Measurements from ENCODE around the gene NPTN.

The NPTN gene

GRCh38 chr15:73538123-73538522 is 95.1 kb downstream of the NPTN start:
- Histone ChIP-seq H3K36me3 (ENCODE audit: control insufficient read depth in 5 of 5, insufficient read depth in 5 of 5, low read length in 5 of 5) (no peaks in the 10 kb centered on the region), H3K27ac (ENCODE audit: low read depth, low read length) (no peak overlapping the region), H3K4me1 (ENCODE audit: control insufficient read depth in 5 of 5, insufficient read depth in 5 of 5, low read length in 5 of 5) (no peaks in the 10 kb centered on the region), H3K9ac (ENCODE audit: low read length in 5 of 5) (no peak overlapping the region), H3K9me3 (ENCODE audit: control insufficient read depth in 5 of 5, low read length in 5 of 5) (no peaks in the 10 kb centered on the region), H3K4me3 (ENCODE audit: low read depth in 1 of 5, low read length in 5 of 5) (no peak overlapping the region), H3K27me3 (ENCODE audit: control insufficient read depth in 5 of 5, insufficient read depth in 4 of 5, low read length in 5 of 5) (no peaks in the 10 kb centered on the region)

GRCh38 chr15:73530649-73531048 is 102.5 kb downstream of the NPTN start:
- H3K27me3 ChIP-seq (ENCODE audit: control insufficient read depth in 5 of 5, insufficient read depth in 4 of 5, low read length in 5 of 5): no peaks in the 10 kb centered on the region
- no peaks in the 10 kb centered on the region for H3K4me1 ChIP-seq (ENCODE audit: control insufficient read depth in 5 of 5, insufficient read depth in 5 of 5, low read length in 5 of 5)
- H3K4me3 ChIP-seq (ENCODE audit: low read depth in 1 of 5, low read length in 5 of 5): no peak overlapping the region
- H3K36me3 ChIP-seq (ENCODE audit: control insufficient read depth in 5 of 5, insufficient read depth in 5 of 5, low read length in 5 of 5): no peaks in the 10 kb centered on the region
- no peak overlapping the region for H3K27ac ChIP-seq (ENCODE audit: low read depth, low read length)
- H3K9me3 ChIP-seq (ENCODE audit: control insufficient read depth in 5 of 5, low read length in 5 of 5): no peaks in the 10 kb centered on the region
- no peak overlapping the region for H3K9ac ChIP-seq (ENCODE audit: low read length in 5 of 5)

GRCh38 chr15:73527598-73527997 is 105.6 kb downstream of the NPTN start:
- Histone ChIP-seq H3K27ac (ENCODE audit: low read depth, low read length) (no peak overlapping the region), H3K4me1 (ENCODE audit: control insufficient read depth in 5 of 5, insufficient read depth in 5 of 5, low read length in 5 of 5) (no peaks in the 10 kb centered on the region), H3K36me3 (ENCODE audit: control insufficient read depth in 5 of 5, insufficient read depth in 5 of 5, low read length in 5 of 5) (no peaks in the 10 kb centered on the region), H3K9ac (ENCODE audit: low read length in 5 of 5) (no peak overlapping the region), H3K4me3 (ENCODE audit: low read depth in 1 of 5, low read length in 5 of 5) (no peak overlapping the region), H3K27me3 (ENCODE audit: control insufficient read depth in 5 of 5, insufficient read depth in 4 of 5, low read length in 5 of 5) (no peaks in the 10 kb centered on the region), H3K9me3 (ENCODE audit: control insufficient read depth in 5 of 5, low read length in 5 of 5) (no peaks in the 10 kb centered on the region)

GRCh38 chr15:73524919-73525318 is 108.3 kb downstream of the NPTN start:
- no peaks in the 10 kb centered on the region for H3K4me1 ChIP-seq (ENCODE audit: control insufficient read depth in 5 of 5, insufficient read depth in 5 of 5, low read length in 5 of 5)
- H3K4me3 ChIP-seq (ENCODE audit: low read depth in 1 of 5, low read length in 5 of 5): no peak overlapping the region
- H3K9ac ChIP-seq (ENCODE audit: low read length in 5 of 5): no peak overlapping the region
- no peaks in the 10 kb centered on the region for H3K27me3 ChIP-seq (ENCODE audit: control insufficient read depth in 5 of 5, insufficient read depth in 4 of 5, low read length in 5 of 5)
- H3K36me3 ChIP-seq (ENCODE audit: control insufficient read depth in 5 of 5, insufficient read depth in 5 of 5, low read length in 5 of 5): no peaks in the 10 kb centered on the region
- H3K27ac ChIP-seq (ENCODE audit: low read depth, low read length): no peak overlapping the region
- H3K9me3 ChIP-seq (ENCODE audit: control insufficient read depth in 5 of 5, low read length in 5 of 5): no peaks in the 10 kb centered on the region

- Histone ChIP-seq H3K9ac (ENCODE audit: low read length in 5 of 5) (no peak overlapping the region), H3K4me3 (ENCODE audit: low read depth in 1 of 5, low read length in 5 of 5) (no peak overlapping the region), H3K27me3 (ENCODE audit: control insufficient read depth in 5 of 5, insufficient read depth in 4 of 5, low read length in 5 of 5) (no peaks in the 10 kb centered on the region), H3K27ac (ENCODE audit: low read depth, low read length) (no peak overlapping the region), H3K4me1 (ENCODE audit: control insufficient read depth in 5 of 5, insufficient read depth in 5 of 5, low read length in 5 of 5) (no peaks in the 10 kb centered on the region), H3K36me3 (ENCODE audit: control insufficient read depth in 5 of 5, insufficient read depth in 5 of 5, low read length in 5 of 5) (no peaks in the 10 kb centered on the region), H3K9me3 (ENCODE audit: control insufficient read depth in 5 of 5, low read length in 5 of 5) (no peaks in the 10 kb centered on the region)
These were observed 111.2 kb downstream of the NPTN start for GRCh38 chr15:73522011-73522410.

GRCh38 chr15:73518876-73519733 is 114.1 kb downstream of the NPTN start:
- Histone ChIP-seq H3K36me3 (ENCODE audit: control insufficient read depth in 5 of 5, insufficient read depth in 5 of 5, low read length in 5 of 5) (no peaks in the 10 kb centered on the region), H3K27ac (ENCODE audit: low read depth, low read length) (no peak overlapping the region), H3K4me3 (ENCODE audit: low read depth in 1 of 5, low read length in 5 of 5) (no peak overlapping the region), H3K4me1 (ENCODE audit: control insufficient read depth in 5 of 5, insufficient read depth in 5 of 5, low read length in 5 of 5) (no peaks in the 10 kb centered on the region), H3K9me3 (ENCODE audit: control insufficient read depth in 5 of 5, low read length in 5 of 5) (no peaks in the 10 kb centered on the region), H3K9ac (ENCODE audit: low read length in 5 of 5) (no peak overlapping the region), H3K27me3 (ENCODE audit: control insufficient read depth in 5 of 5, insufficient read depth in 4 of 5, low read length in 5 of 5) (no peaks in the 10 kb centered on the region)

GRCh38 chr15:73518180-73518862 is 114.9 kb downstream of the NPTN start:
- Histone ChIP-seq H3K27ac (ENCODE audit: low read depth, low read length) (no peak overlapping the region), H3K36me3 (ENCODE audit: control insufficient read depth in 5 of 5, insufficient read depth in 5 of 5, low read length in 5 of 5) (no peaks in the 10 kb centered on the region), H3K9ac (ENCODE audit: low read length in 5 of 5) (no peak overlapping the region)

GRCh38 chr15:73517566-73517965 is 115.6 kb downstream of the NPTN start:
- Histone ChIP-seq H3K36me3 (ENCODE audit: control insufficient read depth in 5 of 5, insufficient read depth in 5 of 5, low read length in 5 of 5) (no peaks in the 10 kb centered on the region), H3K4me1 (ENCODE audit: control insufficient read depth in 5 of 5, insufficient read depth in 5 of 5, low read length in 5 of 5) (no peaks in the 10 kb centered on the region), H3K9ac (ENCODE audit: low read length in 5 of 5) (no peak overlapping the region), H3K27me3 (ENCODE audit: control insufficient read depth in 5 of 5, insufficient read depth in 4 of 5, low read length in 5 of 5) (no peaks in the 10 kb centered on the region), H3K9me3 (ENCODE audit: control insufficient read depth in 5 of 5, low read length in 5 of 5) (no peaks in the 10 kb centered on the region), H3K4me3 (ENCODE audit: low read depth in 1 of 5, low read length in 5 of 5) (no peak overlapping the region), H3K27ac (ENCODE audit: low read depth, low read length) (no peak overlapping the region)

More at GRCh38 chr15:73518180-73518862, 114.9 kb downstream of the NPTN start:
- Histone ChIP-seq H3K9me3 (ENCODE audit: control insufficient read depth in 5 of 5, low read length in 5 of 5) (no peaks in the 10 kb centered on the region), H3K4me1 (ENCODE audit: control insufficient read depth in 5 of 5, insufficient read depth in 5 of 5, low read length in 5 of 5) (no peaks in the 10 kb centered on the region), H3K27me3 (ENCODE audit: control insufficient read depth in 5 of 5, insufficient read depth in 4 of 5, low read length in 5 of 5) (no peaks in the 10 kb centered on the region), H3K4me3 (ENCODE audit: low read depth in 1 of 5, low read length in 5 of 5) (no peak overlapping the region)

GRCh38 chr15:73515527-73515926 is 117.7 kb downstream of the NPTN start:
- H3K9me3 ChIP-seq (ENCODE audit: control insufficient read depth in 5 of 5, low read length in 5 of 5): no peaks in the 10 kb centered on the region
- no peak overlapping the region for H3K4me3 ChIP-seq (ENCODE audit: low read depth in 1 of 5, low read length in 5 of 5)
- H3K4me1 ChIP-seq (ENCODE audit: control insufficient read depth in 5 of 5, insufficient read depth in 5 of 5, low read length in 5 of 5): no peaks in the 10 kb centered on the region
- no peaks in the 10 kb centered on the region for H3K36me3 ChIP-seq (ENCODE audit: control insufficient read depth in 5 of 5, insufficient read depth in 5 of 5, low read length in 5 of 5)
- H3K27ac ChIP-seq (ENCODE audit: low read depth, low read length): no peak overlapping the region
- H3K9ac ChIP-seq (ENCODE audit: low read length in 5 of 5): no peak overlapping the region
- no peaks in the 10 kb centered on the region for H3K27me3 ChIP-seq (ENCODE audit: control insufficient read depth in 5 of 5, insufficient read depth in 4 of 5, low read length in 5 of 5)

Measured in subcutaneous abdominal adipose tissue (tissue), 5 donors.